DOHH2 (cell line): ENCODE results near the gene CYB561A3.
A peak's percentile ranks its signal among the peaks of the same experiment; 100 is the strongest.

ENCODE experiments used
- H3F3A ChIP-seq: fragments of 200-600 bp; sonication (generic), shearing (Covaris generic); 2 replicates; pipeline ENCODE4 v1.6.0; 2016; ENCODE audit warnings: antibody characterized with exemption, mild to moderate bottlenecking; ENCODE audit not compliant: control insufficient read depth, insufficient read depth
- H3K27ac ChIP-seq: fragments of 200-600 bp; sonication (generic); 2 replicates; pipeline ENCODE4 v1.5.1; 2014; ENCODE audit warnings: low read depth, mild to moderate bottlenecking, low read length, moderate library complexity
- H3K27me3 ChIP-seq: fragments of 200-600 bp; sonication (generic); 2 replicates; pipeline ENCODE4 v1.6.1; 2014; ENCODE audit warnings: mild to moderate bottlenecking, low read length, mixed read lengths; ENCODE audit not compliant: control insufficient read depth
- H3K36me3 ChIP-seq: fragments of 200-600 bp; sonication (generic); 2 replicates; pipeline ENCODE4 v1.6.1; 2014; ENCODE audit warnings: mild to moderate bottlenecking, low read length, moderate library complexity, mixed read lengths; ENCODE audit not compliant: control insufficient read depth
- H3K4me1 ChIP-seq: fragments of 200-600 bp; sonication (generic); 2 replicates; pipeline ENCODE4 v1.6.1; 2014; ENCODE audit warnings: mild to moderate bottlenecking, low read length, mixed read lengths; ENCODE audit not compliant: control insufficient read depth
- H3K4me2 ChIP-seq: fragments of 200-600 bp; sonication (generic); 2 replicates; pipeline ENCODE4 v1.6.0; 2014; ENCODE audit warnings: mild to moderate bottlenecking, low read length, moderate library complexity
- H3K4me3 ChIP-seq: fragments of 200-600 bp; sonication (generic); 2 replicates; pipeline ENCODE4 v1.5.1; 2014; ENCODE audit warnings: mild to moderate bottlenecking, low read length, mixed read lengths
- H3K79me2 ChIP-seq: fragments of 200-600 bp; sonication (generic); 2 replicates; pipeline ENCODE4 v1.6.1; 2014; ENCODE audit warnings: mild to moderate bottlenecking, low read length, mixed read lengths; ENCODE audit not compliant: control insufficient read depth
- H3K9me2 ChIP-seq: fragments of 200-600 bp; sonication (generic); replicated peaks from 2 replicates; pipeline ENCODE4 v1.6.1; 2014; ENCODE audit warnings: mild to moderate bottlenecking, low read length, mixed read lengths; ENCODE audit not compliant: control insufficient read depth
- H3K9me3 ChIP-seq: fragments of 200-600 bp; sonication (generic); 2 replicates; pipeline ENCODE4 v1.6.1; 2014; ENCODE audit warnings: antibody characterized with exemption, low read length, mixed read lengths; ENCODE audit not compliant: control insufficient read depth, insufficient read depth
- H4K20me1 ChIP-seq: fragments of 200-600 bp; sonication (generic); 2 replicates; pipeline ENCODE4 v1.6.0; 2014; ENCODE audit warnings: low read depth, mild to moderate bottlenecking, antibody characterized with exemption, low read length, moderate library complexity; ENCODE audit not compliant: control insufficient read depth, insufficient read depth
- CTCF ChIP-seq: fragments of 200-600 bp; sonication (generic); IDR thresholded peaks from one replicate; pipeline ENCODE4 v1.5.1; 2014; ENCODE audit warnings: antibody characterized with exemption, mild to moderate bottlenecking, low read depth, low read length; ENCODE audit not compliant: poor library complexity, severe bottlenecking
- EZH2phosphoT487 ChIP-seq: fragments of 200-600 bp; sonication (generic); IDR thresholded peaks from 2 replicates; pipeline ENCODE4 v1.6.1; 2017; ENCODE audit warnings: borderline replicate concordance, mild to moderate bottlenecking, antibody characterized with exemption, low read length, moderate library complexity, mixed read lengths

The CYB561A3 gene, protein sequence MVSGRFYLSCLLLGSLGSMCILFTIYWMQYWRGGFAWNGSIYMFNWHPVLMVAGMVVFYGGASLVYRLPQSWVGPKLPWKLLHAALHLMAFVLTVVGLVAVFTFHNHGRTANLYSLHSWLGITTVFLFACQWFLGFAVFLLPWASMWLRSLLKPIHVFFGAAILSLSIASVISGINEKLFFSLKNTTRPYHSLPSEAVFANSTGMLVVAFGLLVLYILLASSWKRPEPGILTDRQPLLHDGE

DNA sequence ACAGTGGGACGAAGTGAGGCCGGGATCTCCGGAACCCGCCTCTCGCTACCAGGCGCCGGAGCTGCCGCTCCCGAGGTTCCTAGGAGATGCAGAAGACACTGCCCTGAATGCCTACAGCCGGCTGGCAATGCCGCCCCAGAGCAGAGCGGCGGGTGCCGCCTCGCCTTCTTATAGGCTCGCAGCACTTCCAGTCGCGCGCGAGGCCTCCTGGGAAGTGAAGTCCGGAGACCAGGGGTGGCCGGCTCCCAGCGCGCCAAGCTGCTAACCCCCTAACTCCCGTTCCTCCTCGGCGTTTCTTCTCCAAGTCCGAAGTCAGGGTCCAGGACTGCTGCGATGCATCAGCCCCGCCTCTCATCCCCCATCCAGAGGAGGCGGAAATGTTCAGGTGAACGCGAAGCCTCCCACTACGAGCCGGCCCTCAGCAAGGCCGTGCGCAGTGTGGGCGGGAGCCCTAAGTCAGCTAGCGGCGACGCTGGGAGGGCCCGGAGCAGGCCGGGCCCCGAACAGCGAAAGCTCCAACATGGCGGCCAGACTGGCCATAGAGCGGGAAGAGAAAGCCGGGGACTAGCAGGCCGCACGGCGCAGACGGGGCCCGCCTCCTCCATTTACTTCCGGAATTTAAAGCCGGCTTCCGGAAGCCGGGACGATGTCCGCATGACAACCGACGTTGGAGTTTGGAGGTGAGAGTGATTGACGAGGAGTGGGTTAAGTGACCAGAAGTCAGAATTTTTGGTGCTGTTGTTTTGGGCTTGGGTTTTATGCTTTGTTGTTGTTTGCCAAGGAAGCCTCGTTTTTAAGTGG, at the start of gene CYB561A3, which contains the start of gene TMEM138:
CYB561A3 (minus strand) TSS at position 142 of the 801 bp plus-strand sequence. CDS start 5,169 bp downstream, outside the sequence.
TMEM138 (plus strand) TSS at position 634 of the 801 bp plus-strand sequence. CDS start 2,017 bp downstream, outside the sequence.
- Histone ChIP-seq H3K27me3 (no peaks in the 10 kb centered on the region), H3K79me2 (peaks cover 66% of the 10 kb centered on the region), H3K4me1 (peaks cover 46% of the 10 kb centered on the region), H3K9me2 (no peaks in the 10 kb centered on the region), H3K9me3 (no peaks in the 10 kb centered on the region), H3F3A (peaks cover 34% of the 10 kb centered on the region), H3K27ac (peak within 1 kb of the TSS; percentile 98), H3K4me2 (peak within 1 kb of the TSS; percentile 98), H3K4me3 (peak within 1 kb of the TSS; percentile 99), H4K20me1 (no peaks in the 10 kb centered on the region; the same call in 1 of the 2 replicates), H3K36me3 (peaks cover 69% of the 10 kb centered on the region)
- TF ChIP-seq CTCF (no peak), EZH2phosphoT487 (no peak)

DNA sequence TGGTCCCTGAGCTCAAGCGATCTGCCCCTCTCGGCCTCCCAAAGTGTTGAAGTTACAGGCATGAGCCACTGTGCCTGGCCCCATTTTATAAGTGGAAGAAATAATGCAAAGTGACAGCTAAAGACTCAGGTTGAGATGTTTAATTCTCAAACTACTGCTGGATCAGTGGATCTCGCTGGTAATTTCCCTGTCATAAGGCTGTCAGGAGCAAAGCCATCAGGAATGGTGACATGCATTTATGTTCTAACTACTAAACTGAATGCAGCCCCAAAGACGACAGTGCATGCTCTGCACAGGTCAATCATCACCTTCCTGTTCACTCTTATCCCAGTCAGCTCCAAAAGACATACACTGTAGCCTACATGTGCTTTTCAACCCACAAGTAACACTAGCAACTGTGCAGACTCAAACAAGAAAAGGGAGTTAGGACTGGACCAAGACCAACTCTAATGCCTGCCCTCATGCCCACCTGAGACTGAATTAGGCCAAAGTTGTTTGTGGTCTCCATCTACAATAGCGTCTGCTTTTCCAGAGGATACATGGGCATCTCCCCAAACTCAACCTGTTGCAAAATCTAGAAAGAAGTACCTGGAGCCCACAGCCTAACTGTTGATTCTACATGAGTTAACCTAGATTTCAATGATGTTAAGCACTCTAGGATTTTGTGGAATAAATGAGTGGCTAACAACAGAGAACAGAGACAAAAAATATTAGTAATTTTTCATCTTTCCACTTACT, 45.5 kb upstream of the CYB561A3 start:
- Histone ChIP-seq H3K4me3 (no peak overlapping the region), H4K20me1 (0 out of 2 replicates have a peak, but pooled peaks cover 4% of the 10 kb centered on the region), H3K27ac (no peak overlapping the region), H3K4me1 (no peaks in the 10 kb centered on the region), H3K4me2 (no peak overlapping the region), H3K9me3 (no peaks in the 10 kb centered on the region), H3K9me2 (no peaks in the 10 kb centered on the region), H3K36me3 (peaks cover 96% of the 10 kb centered on the region), H3K79me2 (0 out of 2 replicates have a peak, but pooled peaks cover 3% of the 10 kb centered on the region), H3F3A (peaks cover 18% of the 10 kb centered on the region), H3K27me3 (no peaks in the 10 kb centered on the region)
- TF ChIP-seq CTCF (no peak), EZH2phosphoT487 (no peak)

DNA sequence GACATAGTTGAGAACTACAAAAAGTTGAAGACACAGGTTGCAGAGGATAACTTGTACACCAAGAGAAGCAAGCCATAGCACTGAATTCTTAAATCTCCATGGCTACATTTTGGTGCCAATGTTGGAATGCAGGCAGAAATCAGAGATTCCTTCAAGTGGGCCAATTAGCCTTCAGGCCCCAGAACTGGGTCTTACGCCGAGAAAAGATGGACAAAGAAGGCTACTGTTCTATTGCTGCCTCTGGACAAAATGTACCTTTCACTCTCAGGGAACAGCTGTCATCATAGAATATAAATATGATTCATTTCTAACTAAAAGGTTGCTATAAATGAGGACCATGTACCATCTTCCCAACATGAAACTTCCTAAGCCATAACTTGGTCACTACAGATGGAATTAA, 44.4 kb upstream of the CYB561A3 start:
- no peak overlapping the region for H3K4me2 ChIP-seq

More for the DNA sequence above, 44.4 kb upstream of the CYB561A3 start:
- Histone ChIP-seq H3K27ac (no peak overlapping the region), H3K4me3 (no peak overlapping the region), H3K4me1 (no peaks in the 10 kb centered on the region), H3K79me2 (no peaks in the 10 kb centered on the region), H3K36me3 (peaks cover 95% of the 10 kb centered on the region), H3K9me2 (no peaks in the 10 kb centered on the region), H3K9me3 (no peaks in the 10 kb centered on the region), H4K20me1 (0 out of 2 replicates have a peak, but pooled peaks cover 4% of the 10 kb centered on the region), H3F3A (peaks cover 25% of the 10 kb centered on the region), H3K27me3 (no peaks in the 10 kb centered on the region)
- TF ChIP-seq CTCF (no peak), EZH2phosphoT487 (no peak)
